HG03139 (cell line): ENCODE results near the gene SH2D1A.
"Not testable (repeated sequence)": the region's sequence is repeated elsewhere in the genome, so short reads cannot be mapped to it uniquely, and the experiment has no call there.

Source experiments
- ATAC-seq: cut with Tn5 transposase; IDR thresholded peaks from one replicate; pipeline ENCODE4 v1.9.1; 2021; ENCODE audit not compliant: unreplicated experiment

The SH2D1A gene

DNA sequence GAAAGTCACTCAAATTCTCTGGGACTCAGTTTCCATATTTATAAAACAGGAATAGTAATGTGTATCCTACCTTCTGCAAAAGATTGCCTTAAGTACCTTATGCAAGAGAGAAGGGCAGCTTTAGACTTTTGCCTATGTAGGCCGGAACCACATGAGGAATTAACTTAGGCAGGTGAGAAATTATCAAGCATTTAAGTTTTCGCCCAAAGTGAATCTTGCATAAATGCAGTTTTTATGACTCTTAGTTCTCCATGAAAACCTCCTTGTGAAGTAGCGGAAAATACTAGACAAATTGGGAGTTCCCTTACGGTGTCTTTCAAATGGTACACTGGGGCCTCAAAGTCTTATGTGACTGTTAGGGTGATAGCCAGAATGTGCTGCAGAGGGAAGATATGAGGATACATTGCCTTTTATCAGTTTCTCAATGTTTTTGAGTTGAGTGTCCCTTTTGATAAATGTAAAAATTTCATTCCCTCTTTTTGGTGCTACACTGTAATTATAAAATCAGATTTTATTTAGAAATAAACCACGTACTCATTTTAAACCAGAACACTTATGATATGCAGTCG is 2.6 kb downstream of the SH2D1A start:
- ATAC-seq: no peak

DNA sequence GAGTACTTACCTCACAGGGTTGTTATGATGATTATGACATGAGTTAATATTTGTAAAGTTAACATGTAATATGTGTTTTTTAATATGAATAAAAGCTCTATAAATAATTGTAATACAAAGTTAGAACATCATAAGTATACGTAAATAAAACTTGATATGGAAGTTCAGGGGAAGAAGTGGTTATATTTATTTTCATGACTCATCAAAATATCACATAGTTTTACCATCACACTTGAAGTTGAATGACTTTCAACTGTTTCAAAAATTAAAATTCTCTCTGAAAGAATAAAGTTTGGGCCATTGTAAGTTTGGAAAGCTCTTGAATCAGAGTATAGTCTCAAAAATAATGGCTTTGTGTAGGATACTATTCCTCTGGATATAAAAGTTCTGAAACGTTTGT is 8.3 kb downstream of the SH2D1A start:
- no peak for ATAC-seq

DNA sequence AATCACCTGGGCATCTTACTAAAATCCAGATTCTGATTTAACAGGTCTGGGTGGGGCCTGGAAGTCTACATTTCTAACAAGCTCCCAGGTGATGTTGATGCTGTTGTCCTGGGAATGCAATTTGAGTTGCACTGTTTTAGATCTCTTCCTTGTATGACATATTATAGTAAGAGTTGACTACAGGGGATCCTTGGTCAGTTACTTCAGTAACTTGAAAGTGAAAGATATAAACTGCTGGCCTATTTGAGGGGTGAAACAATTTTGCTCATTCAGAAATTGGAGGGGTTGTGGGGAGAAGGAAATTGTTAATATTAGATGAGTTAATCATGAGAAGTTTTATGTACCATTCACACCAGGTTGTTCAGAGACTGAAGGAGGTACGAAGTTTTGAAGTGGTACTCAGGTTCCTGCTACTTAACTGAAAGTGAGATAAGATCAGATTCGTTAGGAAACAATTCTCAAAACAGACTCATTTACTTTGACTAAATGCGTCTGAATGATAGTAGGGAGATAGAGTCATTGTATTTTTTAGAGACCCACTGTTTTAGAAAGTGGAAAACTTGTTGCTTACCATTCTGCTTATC is 12.5 kb downstream of the SH2D1A start:
- no peak for ATAC-seq

DNA sequence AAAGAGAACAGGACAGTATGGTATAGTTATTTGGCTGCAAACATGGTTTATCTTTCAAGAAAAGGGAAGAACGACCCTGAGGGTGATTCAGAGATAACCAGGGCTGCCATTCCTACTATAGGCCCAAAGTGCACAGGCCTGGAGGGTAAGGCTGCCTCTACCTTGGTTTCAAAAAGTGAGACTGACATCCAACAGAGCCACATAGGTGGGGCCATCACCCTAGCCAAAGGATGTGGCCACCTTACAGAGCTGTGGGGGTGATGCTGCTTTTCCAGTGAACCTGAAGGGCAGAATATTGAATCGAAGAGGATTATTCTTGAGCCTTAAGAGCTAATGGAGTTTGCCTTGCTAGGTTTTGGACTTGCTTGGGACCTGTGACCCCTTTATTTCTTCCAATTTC is 15.7 kb downstream of the SH2D1A start:
- no peak for ATAC-seq

DNA sequence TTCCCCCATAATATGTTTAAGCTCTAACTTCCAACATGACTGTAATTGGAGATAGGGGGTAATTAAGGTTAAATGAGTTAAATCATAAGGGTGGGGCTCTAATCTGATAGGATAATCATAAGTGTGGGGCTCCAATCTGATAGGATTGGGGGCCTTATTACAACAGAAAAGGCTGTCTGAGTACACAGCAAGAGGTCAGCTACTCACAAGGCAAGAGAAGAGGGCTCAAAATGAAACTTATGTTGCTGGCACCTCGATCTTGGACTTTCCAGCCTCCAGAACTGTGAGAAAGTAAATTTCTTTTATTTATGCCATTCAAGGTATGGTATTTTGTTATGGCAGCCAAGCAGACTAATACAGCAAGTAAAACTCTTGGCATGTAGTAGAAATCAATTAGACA is 16.4 kb downstream of the SH2D1A start:
- ATAC-seq: no peak

DNA sequence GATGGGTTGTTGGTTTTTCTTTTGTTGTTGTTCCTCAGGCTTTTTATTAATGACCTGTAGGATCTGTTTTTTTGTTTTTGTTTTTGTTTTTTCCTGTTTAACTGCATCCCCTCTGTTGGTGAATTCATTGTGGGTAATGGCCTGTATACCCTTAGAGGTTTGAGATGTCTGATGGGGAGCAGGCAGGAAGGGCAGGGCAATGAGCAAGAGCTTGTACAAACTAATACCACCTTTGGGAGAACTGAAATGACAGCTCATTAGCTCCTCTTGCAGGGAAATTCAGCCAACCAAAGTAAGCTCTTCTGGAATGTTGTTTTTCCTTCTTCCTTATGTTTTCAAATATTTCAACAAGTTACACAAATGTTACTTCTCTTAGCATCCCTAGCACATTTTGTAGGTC is 23.4 kb downstream of the SH2D1A start:
- no peak for ATAC-seq

DNA sequence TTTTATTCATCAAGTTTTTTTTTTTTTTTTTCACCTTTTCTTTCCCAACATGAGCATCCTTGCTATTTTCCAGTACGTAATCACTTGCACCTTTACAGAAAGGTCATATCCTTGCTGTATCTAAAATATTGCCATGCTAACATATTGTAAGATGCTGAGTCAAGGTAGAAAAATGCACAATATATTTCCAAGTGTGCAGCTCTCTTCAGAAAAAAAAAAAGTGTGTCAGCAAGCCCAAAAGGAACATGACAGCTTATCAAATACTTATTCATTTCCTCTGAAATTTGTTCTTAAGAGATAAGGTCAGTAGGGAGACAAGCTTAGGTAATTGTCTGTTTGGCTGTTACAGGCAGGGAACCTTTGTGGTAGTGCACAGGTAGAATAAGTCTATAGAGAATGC is 27.0 kb downstream of the SH2D1A start:
- ATAC-seq: no peak

DNA sequence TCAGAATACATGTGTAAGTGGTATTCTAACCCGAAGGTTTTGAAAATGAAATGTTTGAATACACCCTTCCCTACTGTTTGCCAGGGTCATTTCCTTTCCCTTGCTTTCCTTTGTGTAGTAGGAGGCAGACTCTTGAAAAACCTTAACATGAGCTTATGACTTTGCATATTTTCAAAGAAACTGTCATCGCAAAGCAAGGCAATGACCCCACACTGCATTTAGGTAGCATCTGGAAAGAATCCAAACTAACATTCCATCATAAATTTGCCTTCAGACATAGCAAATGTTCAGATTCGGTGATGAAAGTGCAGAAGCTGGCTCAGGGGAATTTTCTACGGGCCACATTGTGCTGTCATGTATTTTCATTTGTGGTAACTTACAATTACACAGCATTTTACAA is 32.3 kb downstream of the SH2D1A start:
- no peak for ATAC-seq

DNA sequence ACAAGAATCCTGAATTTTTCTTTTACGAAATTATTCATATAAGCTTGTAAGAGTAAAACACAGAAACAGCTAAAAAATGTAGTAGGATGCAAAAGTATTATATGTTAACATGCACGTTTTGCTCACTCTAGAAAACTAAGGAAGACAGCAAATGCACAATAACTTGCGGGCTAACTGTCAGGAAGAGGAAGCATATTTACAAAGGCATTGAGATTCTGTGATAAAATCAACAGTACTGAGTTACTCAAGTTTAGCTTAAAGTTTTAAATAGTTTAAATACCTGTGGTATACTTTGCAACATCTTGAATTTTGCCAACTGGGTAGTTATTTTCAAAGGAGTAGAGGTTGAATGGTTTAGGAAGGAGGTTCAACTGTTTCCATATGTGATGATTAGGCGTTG is 37.0 kb downstream of the SH2D1A start:
- no peak for ATAC-seq

DNA sequence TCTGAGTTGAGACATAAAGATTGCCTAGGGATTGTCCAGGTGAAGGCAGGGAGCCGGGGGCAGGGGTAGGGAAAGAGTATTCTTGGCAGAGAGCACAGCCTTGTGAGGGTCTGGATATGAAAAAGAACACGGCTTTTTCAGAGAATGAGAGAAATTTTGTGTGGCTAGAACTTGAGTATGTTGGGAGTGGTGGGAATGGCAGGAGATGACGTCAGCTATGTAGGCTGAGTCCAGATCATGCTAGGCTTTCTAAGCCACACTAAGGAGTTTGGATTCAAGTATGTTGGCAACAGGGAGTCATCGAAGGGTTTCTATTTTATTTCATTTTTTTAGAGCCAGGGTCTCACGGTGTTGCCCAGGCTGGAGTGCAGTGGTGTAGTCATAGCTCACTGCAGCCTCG is 40.0 kb downstream of the SH2D1A start:
- ATAC-seq: no peak

DNA sequence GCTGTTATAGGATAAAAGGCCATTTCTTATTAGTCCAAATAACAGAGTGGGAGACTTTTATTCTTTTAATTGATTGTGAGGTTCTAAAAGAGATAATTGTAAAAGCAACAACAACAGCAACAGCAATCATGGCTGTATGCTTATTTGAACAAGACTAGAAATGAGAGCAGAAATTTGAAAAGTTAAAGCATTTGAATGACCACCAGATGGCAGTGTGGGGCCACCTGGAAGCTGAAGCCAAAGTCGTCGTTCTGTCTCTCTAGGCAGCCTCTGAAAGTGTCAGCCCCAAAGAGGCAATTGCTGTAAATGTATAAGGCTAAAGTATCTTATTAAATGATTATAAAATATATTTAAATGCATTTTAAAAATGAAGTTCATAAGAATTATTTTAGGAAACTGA is 42.2 kb downstream of the SH2D1A start:
- ATAC-seq: no peak

DNA sequence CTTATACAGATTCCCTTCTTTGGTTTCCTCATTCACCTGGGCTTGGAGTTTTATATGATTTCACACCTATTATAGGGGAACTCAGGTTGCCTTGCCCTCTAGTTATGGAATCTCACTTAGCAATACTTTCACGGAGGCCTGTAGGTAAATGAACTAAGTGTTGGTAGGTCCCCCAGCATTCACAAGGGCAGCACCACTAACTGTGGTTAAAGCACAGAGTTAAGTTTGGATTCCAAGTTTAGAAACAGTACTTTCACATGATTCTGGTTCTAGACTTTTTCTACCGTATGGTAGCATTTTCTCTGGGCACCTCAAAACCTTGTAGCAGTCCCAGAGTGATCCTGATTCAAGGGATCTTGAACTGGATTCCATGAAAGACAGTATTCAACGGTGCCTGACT is 46.4 kb downstream of the SH2D1A start:
- no peak for ATAC-seq

DNA sequence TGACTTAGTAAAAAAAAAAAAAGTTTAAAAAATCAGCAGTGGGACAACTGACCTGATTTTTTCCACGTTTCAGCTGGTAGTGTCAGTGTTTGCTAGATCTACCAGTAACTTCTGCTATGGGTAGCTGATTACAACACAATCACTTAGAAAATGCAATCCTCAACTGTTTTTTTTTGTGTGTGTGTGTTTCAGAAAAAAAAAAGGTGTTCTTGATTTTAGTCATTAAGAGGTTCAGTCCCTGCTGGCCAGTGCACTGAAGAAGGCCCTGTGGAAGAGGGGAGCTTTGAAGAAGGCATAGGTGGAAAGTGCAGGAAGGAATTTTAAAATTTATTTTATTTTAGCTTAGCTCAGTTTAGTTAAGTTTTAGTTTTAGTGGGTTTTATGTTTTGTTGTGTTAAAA is 46.9 kb downstream of the SH2D1A start:
- ATAC-seq: no peak

DNA sequence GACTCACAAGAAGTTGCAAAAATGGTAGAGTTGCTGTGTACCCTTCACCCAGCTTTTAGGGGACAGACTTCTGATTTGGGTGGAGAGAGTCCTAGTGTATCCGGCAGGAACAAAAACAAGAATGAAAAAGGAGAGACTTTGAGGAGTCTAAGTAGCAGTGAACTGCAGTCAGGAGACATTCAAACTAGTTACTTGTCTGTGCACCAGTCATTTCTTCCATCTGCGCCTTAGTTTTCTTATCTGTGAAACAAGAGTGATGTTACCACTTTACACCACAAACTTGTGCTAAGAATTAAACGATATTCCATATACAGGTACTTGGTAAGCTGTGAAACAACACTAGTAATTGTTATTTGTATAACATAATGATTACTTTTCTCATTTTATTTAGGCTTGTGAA is 47.3 kb downstream of the SH2D1A start:
- no peak for ATAC-seq

DNA sequence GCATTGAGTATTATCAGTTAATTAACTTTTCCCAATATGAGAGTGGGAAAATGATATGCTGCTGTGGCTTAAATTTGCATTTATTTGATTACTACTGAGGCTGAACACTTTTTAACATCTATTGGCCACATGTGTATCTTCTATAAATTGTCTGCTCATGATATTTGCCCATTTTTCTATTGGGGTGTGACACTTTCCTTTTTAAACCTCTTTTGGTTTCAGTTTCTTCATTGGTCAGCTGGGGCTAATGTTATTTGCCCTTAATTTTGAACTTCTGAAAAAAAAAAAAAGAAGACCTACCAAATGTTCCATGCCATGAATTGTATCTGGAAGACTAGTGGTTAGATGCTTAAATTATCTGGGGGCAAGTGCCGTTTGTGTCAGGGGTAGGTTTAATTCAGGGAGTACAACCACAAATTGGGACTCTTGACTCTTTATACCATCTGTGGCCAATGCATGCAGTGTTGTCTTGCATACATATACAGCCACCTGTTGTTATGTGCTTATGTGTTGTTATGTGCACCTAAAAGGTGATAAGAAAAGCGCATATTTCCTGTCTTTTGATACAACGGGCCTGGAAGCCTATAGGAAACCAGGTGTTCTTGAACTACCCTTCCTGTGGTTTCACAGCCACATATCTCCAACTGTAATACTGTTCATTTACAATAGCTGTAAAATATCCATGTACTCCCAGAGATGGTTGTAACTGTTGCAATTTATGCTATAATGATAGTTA is 49.0 kb downstream of the SH2D1A start:
- peak; percentile 60 for ATAC-seq

DNA sequence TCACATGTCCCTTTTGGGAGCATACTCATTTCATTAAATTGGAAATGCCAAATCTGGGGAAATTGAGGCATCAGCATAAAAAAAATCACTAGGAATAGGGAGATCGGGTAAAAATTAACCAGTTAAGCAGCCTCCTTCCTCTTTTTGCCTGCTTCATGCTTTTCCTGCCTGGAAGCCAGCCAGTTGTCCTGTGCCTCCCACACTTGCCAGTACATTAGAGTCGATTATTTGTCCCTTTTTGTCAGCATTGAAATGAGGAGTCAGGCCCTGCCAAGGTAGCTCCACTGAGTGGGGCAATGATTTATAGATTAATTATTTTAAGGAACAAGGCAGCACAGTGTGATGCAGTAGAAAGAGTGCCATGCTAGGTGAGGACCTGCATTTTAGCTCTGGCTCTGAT is 55.3 kb downstream of the SH2D1A start:
- ATAC-seq: no peak

DNA sequence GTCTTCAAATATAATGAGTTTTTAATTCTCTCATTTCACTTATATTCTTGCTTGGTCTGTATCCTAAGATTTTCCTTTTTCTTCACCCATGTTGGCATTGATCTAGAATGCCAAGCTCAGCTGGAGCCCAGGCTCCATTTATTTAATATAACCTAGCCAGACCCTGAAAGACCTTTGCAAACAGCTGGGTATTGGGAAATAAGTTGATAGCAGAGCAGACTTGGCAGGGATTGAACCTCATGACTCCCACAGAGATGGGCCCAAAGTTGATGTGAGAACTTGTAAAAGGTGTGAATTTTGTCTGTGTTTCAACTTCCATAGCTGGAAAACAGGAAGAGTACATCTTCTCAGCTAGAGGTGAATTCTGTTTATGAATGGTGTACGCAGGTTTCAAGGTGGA is 59.5 kb downstream of the SH2D1A start:
- ATAC-seq: no peak

DNA sequence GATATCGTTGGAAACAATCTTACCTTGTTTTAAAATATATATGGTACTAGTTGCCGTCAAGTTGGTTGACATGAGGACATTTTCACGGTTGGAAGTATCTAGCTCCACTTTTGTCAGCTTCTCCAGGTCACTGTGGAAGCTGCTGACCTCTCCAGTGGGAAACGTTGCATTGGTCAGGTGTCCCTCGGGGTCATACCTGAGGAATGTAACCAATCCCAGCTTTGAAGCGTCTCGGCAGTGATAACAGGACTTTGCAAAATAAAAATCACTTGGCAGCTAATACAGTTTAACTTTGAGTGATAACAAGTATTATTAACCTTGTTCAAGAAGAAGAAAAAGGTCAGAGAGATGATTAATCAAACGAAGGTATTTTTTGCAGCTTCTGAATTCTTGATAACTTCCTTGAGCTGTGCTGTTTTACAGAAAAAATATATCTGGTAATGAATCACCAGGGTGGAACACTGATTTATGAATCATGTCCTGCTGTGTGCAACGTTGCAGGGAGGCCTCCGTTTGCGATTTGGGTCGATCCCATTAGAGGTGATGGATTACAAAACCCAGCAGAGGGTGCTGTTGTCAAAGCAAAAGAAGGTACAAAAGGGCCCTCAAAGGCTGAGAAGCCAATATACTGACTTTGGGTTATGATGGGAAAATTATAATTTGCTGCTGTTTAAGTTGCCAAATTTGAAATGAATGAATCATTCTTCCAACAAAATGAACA is 60.1 kb downstream of the SH2D1A start:
- ATAC-seq: no peak

DNA sequence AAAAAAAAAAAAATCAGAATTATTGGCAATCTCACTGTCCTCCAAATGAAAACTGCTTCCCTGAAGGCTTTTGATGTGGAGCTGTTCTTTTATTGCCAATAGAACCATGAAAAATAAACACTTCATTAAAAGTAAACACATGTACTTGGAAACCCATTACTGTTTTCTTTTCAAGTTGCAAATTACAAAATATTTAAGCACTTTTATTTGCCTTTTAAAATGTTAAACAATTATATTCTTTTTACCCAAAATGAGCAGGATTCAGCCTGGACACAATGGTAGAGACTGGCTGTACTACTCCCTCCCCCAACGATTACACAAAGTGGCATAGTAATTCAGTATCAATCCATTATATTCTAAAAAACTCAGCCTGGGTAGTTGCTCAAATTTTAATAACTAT is 60.9 kb downstream of the SH2D1A start:
- ATAC-seq: no peak

DNA sequence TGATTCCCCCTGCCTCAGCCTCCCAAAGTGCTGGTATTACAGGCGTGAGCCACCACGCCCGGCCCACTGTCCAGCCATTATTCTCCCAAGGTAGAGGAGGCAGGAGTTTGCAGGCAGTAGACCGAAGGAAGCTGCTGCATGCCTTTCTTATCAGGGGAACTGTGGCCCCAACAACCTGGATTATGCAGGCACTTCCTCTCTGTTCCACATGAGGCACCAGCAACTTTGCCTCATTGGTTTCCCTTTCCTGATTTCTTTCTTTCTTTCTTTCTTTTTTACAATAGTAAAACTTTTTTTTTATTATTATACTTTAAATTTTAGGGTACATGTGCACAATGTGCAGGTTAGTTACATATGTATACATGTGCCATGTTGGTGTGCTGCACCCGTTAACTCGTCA is 62.0 kb downstream of the SH2D1A start:
- not testable (repeated sequence) for ATAC-seq

DNA sequence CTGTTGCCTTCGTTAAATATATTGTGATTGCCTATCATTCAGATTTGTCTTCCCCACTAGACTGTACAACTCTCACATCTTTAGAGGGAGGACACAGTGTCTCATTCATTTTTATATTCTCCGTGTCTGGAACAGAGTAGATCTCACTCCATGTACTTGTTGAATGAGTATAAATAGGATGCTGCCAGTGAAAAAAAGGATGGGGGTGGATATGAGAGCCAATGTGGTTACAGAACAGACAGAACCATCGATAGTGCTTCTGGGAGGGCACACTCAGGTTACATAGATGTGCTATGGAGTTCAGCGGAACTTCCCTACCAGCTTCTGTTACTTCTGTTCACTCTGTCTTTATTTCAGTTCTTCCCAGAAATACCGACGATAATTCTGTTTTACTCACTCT is 66.9 kb downstream of the SH2D1A start:
- no peak for ATAC-seq

DNA sequence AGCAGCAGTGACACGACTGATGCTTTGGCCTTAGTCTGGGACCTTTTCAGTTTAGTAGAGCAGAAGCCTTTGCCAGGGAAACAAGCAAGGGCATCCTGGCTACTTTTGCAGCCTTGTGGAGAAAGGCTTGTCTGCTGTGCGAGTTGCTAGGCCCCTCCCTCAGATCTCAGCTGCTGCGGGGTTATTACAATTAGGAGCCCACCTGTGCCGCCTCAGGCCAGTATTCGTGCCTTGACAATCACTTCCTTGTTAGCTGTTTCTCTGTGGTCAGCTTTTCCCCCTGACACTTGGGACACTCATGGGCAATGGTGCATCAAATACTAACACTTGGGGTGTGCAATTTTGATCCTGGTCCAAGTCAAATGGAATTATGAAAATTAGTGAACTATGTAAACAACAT is 67.9 kb downstream of the SH2D1A start:
- no peak for ATAC-seq
